ENCODE measurements around the gene RFTN1. TPM values are rescaled to one million over a fixed set of nuclear protein-coding genes. Genes with fewer than 3 reads are reported as not detected.

Gene RFTN1
- polyA plus RNA-seq, 3 donors, result 17.4 to 28.0 (median 27.2) TPM

DNA sequence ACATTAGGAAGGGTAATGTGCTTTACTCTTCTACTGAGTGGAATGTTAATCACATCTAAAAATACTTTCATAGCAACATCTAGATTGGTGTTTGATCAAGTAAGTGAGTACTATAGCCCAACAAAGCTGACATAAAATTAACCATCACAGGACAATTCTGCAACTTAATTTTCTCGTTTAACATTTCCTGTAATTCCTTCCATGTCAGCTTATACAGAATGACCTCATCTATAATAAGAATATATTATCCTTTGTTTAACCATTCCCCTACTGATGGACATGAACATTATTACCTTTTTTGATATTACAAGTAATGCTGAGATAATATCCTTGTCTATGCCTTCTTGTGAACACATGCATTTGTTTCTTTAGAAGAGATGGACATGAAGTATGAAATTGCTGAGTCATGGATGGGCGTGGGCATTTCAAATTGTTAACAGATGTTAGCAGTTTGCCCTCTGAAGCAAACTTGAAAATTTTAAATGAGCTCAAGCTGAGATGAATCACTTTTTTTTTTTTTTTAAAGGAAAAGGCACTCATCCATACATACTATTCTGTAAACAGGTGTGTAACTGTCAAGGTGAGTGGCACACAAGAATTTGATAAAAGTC, 163.4 kb downstream of the RFTN1 start:
- Histone ChIP-seq H3K79me2 (ENCODE audit: insufficient read depth, low read length) (no peaks in the 10 kb centered on the region), H3K4me3 (replicated peaks in 1 of 3; ENCODE audit: low read depth in 2 of 3, low read length in 3 of 3) (no peak overlapping the region), H3K9ac (ENCODE audit: insufficient read depth, low read length, poor library complexity, severe bottlenecking) (no peak overlapping the region), H3K9me3 (replicated peaks in 1 of 2; ENCODE audit: control insufficient read depth in 1 of 2, insufficient read depth in 1 of 2, low read length in 2 of 2) (no peaks in the 10 kb centered on the region), H4K20me1 (ENCODE audit: insufficient read depth, low read length) (no peaks in the 10 kb centered on the region), H3K4me1 (ENCODE audit: control insufficient read depth in 1 of 2, insufficient read depth in 2 of 2, low read length in 2 of 2) (no peaks in the 10 kb centered on the region), H3K27me3 (ENCODE audit: control insufficient read depth in 2 of 2, insufficient read depth in 2 of 2, low read length in 2 of 2) (no peaks in the 10 kb centered on the region), H3K27ac (ENCODE audit: low read depth in 1 of 2, low read length in 2 of 2) (no peak overlapping the region), H3K4me2 (replicated peaks; ENCODE audit: extremely low read depth, low read length, poor library complexity, severe bottlenecking) (no peak overlapping the region), H2AFZ (ENCODE audit: insufficient read depth, low read depth, low read length, poor library complexity, severe bottlenecking) (no peak overlapping the region), H3K36me3 (replicated peaks in 1 of 2; ENCODE audit: control insufficient read depth in 1 of 2, insufficient read depth in 2 of 2, low read length in 2 of 2) (peaks cover 17 to 61% of the 10 kb centered on the region in 2 donors)
- intact Hi-C loops (cut with micrococcal nuclease), result no loop called here
- H3K27me3 Mint-ChIP-seq (ENCODE audit: low read depth in 3 of 3), result no peaks in the 10 kb centered on the region
- no peak overlapping the region for H3K27ac Mint-ChIP-seq
- no peak for DNase-seq
- WGBS (ENCODE audit: insufficient coverage), result no CpG with 5 or more reads among the region's 2 CpGs
- TF ChIP-seq, protein P1, sequence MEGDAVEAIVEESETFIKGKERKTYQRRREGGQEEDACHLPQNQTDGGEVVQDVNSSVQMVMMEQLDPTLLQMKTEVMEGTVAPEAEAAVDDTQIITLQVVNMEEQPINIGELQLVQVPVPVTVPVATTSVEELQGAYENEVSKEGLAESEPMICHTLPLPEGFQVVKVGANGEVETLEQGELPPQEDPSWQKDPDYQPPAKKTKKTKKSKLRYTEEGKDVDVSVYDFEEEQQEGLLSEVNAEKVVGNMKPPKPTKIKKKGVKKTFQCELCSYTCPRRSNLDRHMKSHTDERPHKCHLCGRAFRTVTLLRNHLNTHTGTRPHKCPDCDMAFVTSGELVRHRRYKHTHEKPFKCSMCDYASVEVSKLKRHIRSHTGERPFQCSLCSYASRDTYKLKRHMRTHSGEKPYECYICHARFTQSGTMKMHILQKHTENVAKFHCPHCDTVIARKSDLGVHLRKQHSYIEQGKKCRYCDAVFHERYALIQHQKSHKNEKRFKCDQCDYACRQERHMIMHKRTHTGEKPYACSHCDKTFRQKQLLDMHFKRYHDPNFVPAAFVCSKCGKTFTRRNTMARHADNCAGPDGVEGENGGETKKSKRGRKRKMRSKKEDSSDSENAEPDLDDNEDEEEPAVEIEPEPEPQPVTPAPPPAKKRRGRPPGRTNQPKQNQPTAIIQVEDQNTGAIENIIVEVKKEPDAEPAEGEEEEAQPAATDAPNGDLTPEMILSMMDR (IDR thresholded peaks at IDR 0.05), result no peak
- peaks cover 56 to 74% of the 10 kb centered on the region in 2 donors for H3K36me3 Mint-ChIP-seq
- H3K4me1 Mint-ChIP-seq, result peaks cover 6% of the 10 kb centered on the region
- H3K9me3 Mint-ChIP-seq, result peaks cover 0 to 2% (median 0%) of the 10 kb centered on the region in 7 donors
- H3K4me3 Mint-ChIP-seq, result no peak overlapping the region

DNA sequence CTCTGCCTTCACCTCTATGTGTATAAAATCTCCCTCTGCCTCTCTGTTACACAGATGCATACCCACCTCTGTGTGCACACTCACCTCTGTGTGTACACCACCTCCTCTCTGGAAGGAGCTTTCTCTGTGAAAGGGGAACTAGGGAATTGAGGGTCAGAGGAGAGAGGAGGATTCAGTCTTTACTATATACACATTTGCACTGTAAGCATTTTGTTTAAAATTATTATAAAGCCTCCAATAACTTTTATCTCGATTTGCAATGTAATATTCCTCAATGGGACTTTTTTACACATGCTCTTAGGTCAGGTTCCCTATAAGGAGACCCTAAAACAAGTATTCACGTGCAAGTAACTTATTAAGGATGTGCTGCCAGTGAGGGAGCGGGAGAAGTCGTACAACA, 166.0 kb downstream of the RFTN1 start:
- no peak overlapping the region for H2AFZ ChIP-seq (ENCODE audit: insufficient read depth, low read depth, low read length, poor library complexity, severe bottlenecking)
- no peak overlapping the region for H3K4me3 Mint-ChIP-seq
- no peak overlapping the region for H3K4me3 ChIP-seq (replicated peaks in 1 of 3; ENCODE audit: low read depth in 2 of 3, low read length in 3 of 3)
- intact Hi-C loops (cut with micrococcal nuclease), result no loop called here
- no peaks in the 10 kb centered on the region for H3K4me1 ChIP-seq (ENCODE audit: control insufficient read depth in 1 of 2, insufficient read depth in 2 of 2, low read length in 2 of 2)
- H3K9me3 ChIP-seq (replicated peaks in 1 of 2; ENCODE audit: control insufficient read depth in 1 of 2, insufficient read depth in 1 of 2, low read length in 2 of 2), result no peaks in the 10 kb centered on the region
- no peaks in the 10 kb centered on the region for H3K27me3 ChIP-seq (ENCODE audit: control insufficient read depth in 2 of 2, insufficient read depth in 2 of 2, low read length in 2 of 2)
- H3K4me2 ChIP-seq (replicated peaks; ENCODE audit: extremely low read depth, low read length, poor library complexity, severe bottlenecking), result no peak overlapping the region
- no peak for DNase-seq
- no peaks in the 10 kb centered on the region for H3K9me3 Mint-ChIP-seq
- H3K36me3 Mint-ChIP-seq, result peaks cover 48 to 57% of the 10 kb centered on the region in 2 donors
- H3K4me1 Mint-ChIP-seq, result peaks cover 7% of the 10 kb centered on the region
- TF ChIP-seq, protein P1 (IDR thresholded peaks at IDR 0.05), result no peak
- peaks cover 17 to 69% of the 10 kb centered on the region in 2 donors for H3K36me3 ChIP-seq (replicated peaks in 1 of 2; ENCODE audit: control insufficient read depth in 1 of 2, insufficient read depth in 2 of 2, low read length in 2 of 2)
- no peaks in the 10 kb centered on the region for H4K20me1 ChIP-seq (ENCODE audit: insufficient read depth, low read length)
- no peak overlapping the region for H3K27ac ChIP-seq (ENCODE audit: low read depth in 1 of 2, low read length in 2 of 2)
- no peaks in the 10 kb centered on the region for H3K79me2 ChIP-seq (ENCODE audit: insufficient read depth, low read length)
- H3K27ac Mint-ChIP-seq, result no peak overlapping the region
- no peaks in the 10 kb centered on the region for H3K27me3 Mint-ChIP-seq (ENCODE audit: low read depth in 3 of 3)
- WGBS (ENCODE audit: insufficient coverage), result 100% methylated on average over 3 of the region's 4 CpGs
- no peak overlapping the region for H3K9ac ChIP-seq (ENCODE audit: insufficient read depth, low read length, poor library complexity, severe bottlenecking)
